Central memory CD8-positive, alpha-beta T cell (primary cell): ENCODE results near the gene ATXN7L2.

Experiments used
- ATAC-seq: fragments of 150-1000 bp; cut with Tn5 transposase; replicated peaks from 2 replicates; pipeline ENCODE4 v1.10.0; 2022; ENCODE audit warnings: mild to moderate bottlenecking, moderate FRiP score, moderate number of reproducible peaks; ENCODE audit not compliant: poor library complexity, severe bottlenecking; ENCODE audit errors: extremely low read depth
- DNase-seq, 2 donors: peaks; one replicate each; pipeline ENCODE4 v3.0.0; 2021; ENCODE audit warnings: low spot score in 2 of 2
- H3K27ac Mint-ChIP-seq: one replicate; pipeline ENCODE4 v1.8.0; 2022; ENCODE audit warnings: low read depth, mild to moderate bottlenecking, moderate library complexity, mixed read lengths
- H3K27me3 Mint-ChIP-seq: one replicate; pipeline ENCODE4 v1.8.0; 2022; ENCODE audit warnings: mixed read lengths
- H3K36me3 Mint-ChIP-seq: one replicate; pipeline ENCODE4 v1.8.0; 2022; ENCODE audit warnings: mild to moderate bottlenecking, moderate library complexity, mixed read lengths; ENCODE audit not compliant: insufficient read depth
- H3K4me1 Mint-ChIP-seq: one replicate; pipeline ENCODE4 v1.8.0; 2022; ENCODE audit warnings: mixed read lengths
- H3K4me3 Mint-ChIP-seq: one replicate; pipeline ENCODE4 v1.8.0; 2022; ENCODE audit warnings: mild to moderate bottlenecking, moderate library complexity, mixed read lengths
- H3K9me3 Mint-ChIP-seq: one replicate; pipeline ENCODE4 v1.8.0; 2022; ENCODE audit warnings: mixed read lengths

The ATXN7L2 gene

DNA sequence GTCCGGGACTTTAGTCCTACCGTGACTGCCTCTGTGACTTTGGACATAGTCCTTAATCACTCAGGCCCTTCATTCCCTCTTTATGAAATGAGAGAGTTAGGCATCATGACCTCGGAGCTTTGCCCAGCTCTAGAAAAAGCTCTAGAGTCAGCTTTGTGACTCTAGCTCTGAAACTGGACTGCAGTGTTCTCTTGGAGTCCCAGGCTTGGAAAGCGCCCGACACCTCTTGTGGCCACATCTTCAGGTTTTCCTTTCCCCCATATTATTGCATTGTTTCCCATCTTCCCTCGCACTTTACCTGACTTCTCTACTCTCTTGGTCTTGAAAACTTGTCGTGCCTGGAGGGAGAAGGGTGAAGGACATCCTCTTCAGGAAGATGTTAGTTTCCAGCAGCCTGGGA lies 38.3 kb downstream of the ATXN7L2 start:
- H3K4me3 Mint-ChIP-seq, result no peak overlapping the region
- no peak for ATAC-seq
- no peaks in the 10 kb centered on the region for H3K36me3 Mint-ChIP-seq

DNA sequence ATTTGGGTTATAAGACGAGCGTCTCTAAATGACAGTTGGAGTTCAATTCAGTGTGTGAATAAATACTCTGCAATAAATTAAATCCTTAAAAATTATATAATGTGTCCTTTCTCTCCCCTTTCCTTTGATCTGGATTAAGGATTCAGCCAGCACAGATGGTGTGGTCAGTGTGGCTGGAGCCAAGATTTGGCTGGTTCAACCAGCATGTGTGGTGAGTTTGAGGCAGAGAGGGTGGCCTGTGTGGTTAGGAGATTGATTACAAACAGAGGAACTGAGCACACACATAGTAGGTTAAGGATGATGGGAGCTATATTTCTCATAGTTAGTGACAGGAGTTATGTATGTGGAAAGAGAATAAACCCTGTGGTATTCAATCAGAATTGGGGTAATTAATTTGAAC lies 40.0 kb downstream of the ATXN7L2 start:
- DNase-seq, result no peak
- H3K27me3 Mint-ChIP-seq, result peaks cover 21% of the 10 kb centered on the region
- H3K4me1 Mint-ChIP-seq, result no peaks in the 10 kb centered on the region
- no peak overlapping the region for H3K4me3 Mint-ChIP-seq
- ATAC-seq, result no peak
- no peaks in the 10 kb centered on the region for H3K36me3 Mint-ChIP-seq
- H3K9me3 Mint-ChIP-seq, result no peaks in the 10 kb centered on the region
- no peak overlapping the region for H3K27ac Mint-ChIP-seq

More for the DNA sequence above, 38.3 kb downstream of the ATXN7L2 start:
- H3K27ac Mint-ChIP-seq, result no peak overlapping the region
- H3K4me1 Mint-ChIP-seq, result no peaks in the 10 kb centered on the region
- no peak for DNase-seq
- peaks cover 12% of the 10 kb centered on the region for H3K27me3 Mint-ChIP-seq
- H3K9me3 Mint-ChIP-seq, result no peaks in the 10 kb centered on the region

DNA sequence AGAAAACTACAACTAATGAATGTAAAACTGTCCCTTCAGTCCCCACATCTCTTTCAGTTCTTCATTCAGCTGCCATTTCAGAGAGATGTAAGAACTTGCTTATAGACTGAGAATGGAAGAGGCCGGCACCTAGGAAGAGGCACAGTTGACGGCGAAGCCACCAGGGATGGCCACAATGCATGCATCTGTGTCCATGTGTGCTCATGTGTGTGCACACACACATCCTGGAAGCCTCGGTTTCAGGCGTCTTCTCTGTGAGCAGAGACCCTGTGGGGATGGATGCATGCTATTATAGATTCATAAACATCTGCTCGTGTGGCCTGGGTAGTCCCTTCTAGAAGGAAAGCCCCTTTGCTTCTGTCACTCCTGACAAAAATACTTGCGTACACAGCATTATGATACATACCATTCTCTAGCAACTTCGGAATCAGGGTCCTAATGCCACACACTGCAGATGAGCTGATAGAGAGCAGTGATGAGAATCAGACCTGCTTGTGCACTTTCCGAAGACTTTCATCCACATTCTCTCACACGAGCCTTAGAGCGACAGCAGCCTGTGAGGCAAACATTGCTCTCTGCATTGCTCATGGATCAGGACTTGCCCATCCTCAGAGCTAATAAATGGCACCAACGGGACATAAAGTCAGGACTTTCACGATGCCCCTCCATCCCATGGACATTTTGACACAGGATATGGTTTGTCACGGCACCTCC lies 43.5 kb downstream of the ATXN7L2 start:
- no peaks in the 10 kb centered on the region for H3K9me3 Mint-ChIP-seq
- ATAC-seq (no peak), DNase-seq (no peak)
- peaks cover 10% of the 10 kb centered on the region for H3K4me1 Mint-ChIP-seq
- H3K4me3 Mint-ChIP-seq, result no peak overlapping the region
- peaks cover 2% of the 10 kb centered on the region for H3K36me3 Mint-ChIP-seq
- peaks cover 19% of the 10 kb centered on the region for H3K27me3 Mint-ChIP-seq
- no peak overlapping the region for H3K27ac Mint-ChIP-seq

DNA sequence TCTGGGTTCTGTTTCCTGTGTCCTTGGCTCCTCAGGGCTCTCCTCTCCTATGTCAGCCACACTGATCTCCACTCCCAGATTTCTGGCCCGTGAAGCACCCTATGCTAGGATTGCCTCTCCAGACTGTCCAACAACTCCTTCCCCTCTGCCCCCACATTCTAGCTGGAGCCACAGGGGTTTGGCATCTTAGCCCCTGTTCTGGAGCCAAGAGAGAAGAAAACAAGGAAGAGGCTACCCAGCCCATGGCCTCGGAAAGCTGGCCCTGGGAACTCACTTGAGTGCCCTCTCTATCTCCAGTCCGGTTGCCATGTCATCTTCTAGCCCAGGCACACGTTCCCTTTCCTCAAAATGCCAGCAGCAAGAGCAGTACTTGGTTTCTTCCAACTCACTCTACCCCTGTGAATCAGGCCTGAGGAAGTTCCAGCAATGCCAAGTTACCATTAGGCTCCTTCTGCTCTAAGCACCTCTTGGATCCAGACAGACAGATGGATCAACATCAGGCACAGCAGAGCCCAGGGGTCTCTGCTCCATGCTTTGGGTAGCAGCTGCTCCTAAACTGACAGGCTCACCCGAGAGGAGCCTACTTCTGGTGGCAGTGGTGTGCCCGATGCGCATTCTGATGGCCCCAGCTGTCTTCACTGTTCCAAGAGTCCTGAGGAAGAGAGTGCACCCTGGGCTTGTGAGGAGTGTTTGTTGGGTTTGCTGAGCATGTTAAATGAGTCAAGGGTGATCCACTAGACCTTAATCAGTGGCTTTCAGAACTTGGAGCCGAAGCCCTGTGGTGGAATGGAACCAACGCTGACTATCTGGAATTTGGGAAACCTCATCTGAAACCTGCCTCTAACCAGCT lies 44.4 kb downstream of the ATXN7L2 start:
- DNase-seq, result no peak
- no peak overlapping the region for H3K27ac Mint-ChIP-seq
- no peak for ATAC-seq
- no peaks in the 10 kb centered on the region for H3K9me3 Mint-ChIP-seq
- H3K36me3 Mint-ChIP-seq, result peaks cover 2% of the 10 kb centered on the region
- peaks cover 11% of the 10 kb centered on the region for H3K27me3 Mint-ChIP-seq
- H3K4me3 Mint-ChIP-seq, result no peak overlapping the region
- H3K4me1 Mint-ChIP-seq, result peaks cover 18% of the 10 kb centered on the region

DNA sequence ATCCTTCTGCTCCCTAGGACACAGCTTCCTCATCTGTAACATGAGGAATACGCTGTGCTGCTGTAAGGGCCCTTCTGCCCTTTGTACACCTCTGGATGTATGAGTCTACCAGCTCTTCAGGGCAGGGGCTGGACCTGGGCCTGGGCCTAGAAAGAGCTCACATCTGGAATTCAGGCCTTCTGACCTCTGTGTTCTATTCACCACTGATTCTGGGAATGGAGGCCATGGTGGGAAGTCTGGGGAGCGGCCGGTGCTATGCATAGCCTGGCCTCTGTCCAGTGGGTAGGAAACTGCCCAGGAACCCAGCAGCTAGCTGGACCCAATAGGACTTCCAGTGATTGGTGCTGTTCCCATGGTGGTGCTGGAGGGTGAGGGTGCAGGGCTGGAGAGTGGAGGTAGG lies 45.0 kb downstream of the ATXN7L2 start:
- ATAC-seq (no peak), DNase-seq (no peak)
- Mint-ChIP-seq H3K36me3 (peaks cover 2% of the 10 kb centered on the region), H3K4me1 (peaks cover 18% of the 10 kb centered on the region), H3K4me3 (no peak overlapping the region), H3K27me3 (peaks cover 9% of the 10 kb centered on the region), H3K9me3 (no peaks in the 10 kb centered on the region), H3K27ac (no peak overlapping the region)

DNA sequence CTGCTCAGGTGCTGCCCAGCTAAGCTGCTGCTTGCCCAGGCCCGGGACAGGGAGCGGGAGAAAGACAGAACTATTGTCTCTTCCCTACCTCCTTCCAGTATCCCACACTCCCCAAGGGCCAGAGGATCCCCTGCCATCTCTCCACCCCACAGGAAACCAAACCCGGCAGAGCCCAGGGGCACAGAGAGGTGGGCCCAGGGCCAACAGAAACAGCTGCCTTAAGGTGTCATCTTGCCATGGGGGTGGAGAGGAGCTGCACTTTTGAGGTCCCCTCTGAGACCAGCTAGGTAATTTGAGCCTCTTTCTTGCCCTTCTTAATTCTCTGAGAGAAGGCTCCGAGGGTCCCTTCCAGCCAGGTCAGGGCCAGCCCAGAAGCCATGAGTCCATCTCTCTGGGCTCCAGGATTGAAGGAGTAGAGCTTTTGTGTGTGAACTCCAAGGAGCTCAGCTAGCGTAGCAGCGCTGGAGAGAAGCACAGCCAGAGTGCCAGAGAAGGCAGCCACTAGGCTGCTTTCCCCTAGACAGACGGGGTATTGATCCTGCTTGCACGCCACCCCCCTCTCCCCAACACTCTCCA lies 46.3 kb downstream of the ATXN7L2 start:
- no peaks in the 10 kb centered on the region for H3K9me3 Mint-ChIP-seq
- peaks cover 18% of the 10 kb centered on the region for H3K4me1 Mint-ChIP-seq
- no peak for ATAC-seq
- peak in 1 of 2 donors; percentile 9 for DNase-seq
- no peak overlapping the region for H3K27ac Mint-ChIP-seq
- H3K4me3 Mint-ChIP-seq, result no peak overlapping the region
- H3K36me3 Mint-ChIP-seq, result peaks cover 2% of the 10 kb centered on the region
- peaks cover 9% of the 10 kb centered on the region for H3K27me3 Mint-ChIP-seq

DNA sequence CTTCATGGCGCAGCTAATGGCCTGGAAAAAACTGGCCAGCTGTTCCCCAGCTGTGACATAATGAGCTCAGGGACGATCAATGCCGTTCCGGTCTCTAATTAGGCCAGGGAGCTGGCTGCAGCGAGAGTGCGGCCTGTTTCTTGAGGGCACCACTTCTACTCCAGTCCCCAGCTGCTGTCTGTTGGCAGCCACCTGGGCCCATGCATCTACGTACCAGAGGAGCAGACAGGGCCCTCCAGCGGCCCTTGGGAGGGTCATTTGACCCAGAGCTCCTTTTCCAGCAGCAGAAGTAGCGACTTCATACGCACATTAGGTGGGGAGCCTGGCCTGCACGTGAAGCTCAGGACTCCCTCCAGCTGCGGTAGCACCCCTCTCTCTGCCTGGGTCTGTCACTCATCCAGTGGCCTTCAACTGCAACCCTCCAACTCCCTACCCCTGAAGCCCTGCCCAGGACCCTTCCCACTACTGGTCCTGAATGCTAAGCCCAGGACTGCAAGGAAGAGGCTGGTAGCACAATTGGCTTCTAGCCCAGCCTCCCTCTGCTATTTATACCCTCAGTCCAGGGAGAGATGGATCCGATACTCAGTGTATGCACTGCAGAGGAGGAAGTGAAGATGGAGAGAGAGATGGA lies 46.9 kb downstream of the ATXN7L2 start:
- Mint-ChIP-seq H3K27ac (peak overlapping the region; percentile 49), H3K4me3 (peak overlapping the region; percentile 31), H3K36me3 (peaks cover 2% of the 10 kb centered on the region), H3K4me1 (peaks cover 18% of the 10 kb centered on the region), H3K27me3 (peaks cover 9% of the 10 kb centered on the region), H3K9me3 (no peaks in the 10 kb centered on the region)
- ATAC-seq (no peak), DNase-seq (no peak)

DNA sequence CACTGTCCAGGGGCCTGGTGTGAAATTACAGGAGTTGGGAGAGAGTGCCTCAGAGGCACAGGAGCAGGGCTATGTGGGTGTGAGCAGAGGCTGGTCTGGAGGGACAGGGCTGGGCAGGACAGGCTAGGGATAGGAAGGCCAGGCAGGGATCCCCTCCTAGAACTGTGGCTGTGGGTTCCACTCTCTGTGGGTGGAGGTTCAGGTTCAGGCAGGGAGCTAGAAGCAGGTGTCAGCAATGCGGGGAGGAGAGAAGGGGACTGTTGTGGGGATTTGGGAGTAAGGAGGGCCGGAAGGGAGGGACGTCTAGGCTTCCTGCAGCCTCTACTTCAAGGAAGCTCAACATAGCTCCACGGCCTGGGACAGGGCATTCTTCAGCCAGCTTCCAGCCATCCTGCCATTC lies 47.7 kb downstream of the ATXN7L2 start:
- ATAC-seq, result no peak
- Mint-ChIP-seq H3K9me3 (no peaks in the 10 kb centered on the region), H3K36me3 (peaks cover 2% of the 10 kb centered on the region), H3K4me3 (peak overlapping the region; percentile 31), H3K4me1 (peaks cover 18% of the 10 kb centered on the region), H3K27ac (peak overlapping the region; percentile 49), H3K27me3 (peaks cover 9% of the 10 kb centered on the region)
- DNase-seq, result no peak

DNA sequence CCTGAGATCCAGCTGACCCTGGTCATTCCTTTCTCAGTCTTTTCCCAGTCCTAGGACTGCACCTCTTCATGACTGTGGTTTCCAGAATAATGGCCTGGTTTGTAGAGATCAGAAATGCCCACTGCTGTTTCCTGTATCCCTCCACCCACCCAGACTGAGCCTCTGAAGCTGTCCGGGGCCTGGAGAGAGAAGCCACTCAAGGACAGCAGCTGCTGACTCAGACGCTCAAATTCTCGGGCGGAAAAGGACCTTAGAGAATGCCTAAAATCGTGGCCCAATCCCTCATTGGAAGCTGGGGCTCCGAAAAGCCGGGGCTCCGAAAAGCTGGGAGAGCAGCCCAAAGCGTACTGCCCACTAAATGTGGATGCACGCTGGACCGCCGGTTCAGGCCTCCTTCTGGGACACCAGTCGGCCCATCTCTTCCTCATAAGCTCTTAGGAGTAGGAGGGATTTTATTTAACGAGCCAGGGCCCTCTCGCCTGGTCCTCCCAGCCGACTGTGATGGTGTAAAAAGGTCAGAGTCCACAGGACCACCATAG lies 48.2 kb downstream of the ATXN7L2 start:
- no peak for DNase-seq
- H3K36me3 Mint-ChIP-seq, result peaks cover 2% of the 10 kb centered on the region
- H3K27ac Mint-ChIP-seq, result peak overlapping the region; percentile 78
- peak overlapping the region; percentile 77 for H3K4me3 Mint-ChIP-seq
- H3K27me3 Mint-ChIP-seq, result peaks cover 9% of the 10 kb centered on the region
- no peaks in the 10 kb centered on the region for H3K9me3 Mint-ChIP-seq
- no peak for ATAC-seq
- peaks cover 18% of the 10 kb centered on the region for H3K4me1 Mint-ChIP-seq

DNA sequence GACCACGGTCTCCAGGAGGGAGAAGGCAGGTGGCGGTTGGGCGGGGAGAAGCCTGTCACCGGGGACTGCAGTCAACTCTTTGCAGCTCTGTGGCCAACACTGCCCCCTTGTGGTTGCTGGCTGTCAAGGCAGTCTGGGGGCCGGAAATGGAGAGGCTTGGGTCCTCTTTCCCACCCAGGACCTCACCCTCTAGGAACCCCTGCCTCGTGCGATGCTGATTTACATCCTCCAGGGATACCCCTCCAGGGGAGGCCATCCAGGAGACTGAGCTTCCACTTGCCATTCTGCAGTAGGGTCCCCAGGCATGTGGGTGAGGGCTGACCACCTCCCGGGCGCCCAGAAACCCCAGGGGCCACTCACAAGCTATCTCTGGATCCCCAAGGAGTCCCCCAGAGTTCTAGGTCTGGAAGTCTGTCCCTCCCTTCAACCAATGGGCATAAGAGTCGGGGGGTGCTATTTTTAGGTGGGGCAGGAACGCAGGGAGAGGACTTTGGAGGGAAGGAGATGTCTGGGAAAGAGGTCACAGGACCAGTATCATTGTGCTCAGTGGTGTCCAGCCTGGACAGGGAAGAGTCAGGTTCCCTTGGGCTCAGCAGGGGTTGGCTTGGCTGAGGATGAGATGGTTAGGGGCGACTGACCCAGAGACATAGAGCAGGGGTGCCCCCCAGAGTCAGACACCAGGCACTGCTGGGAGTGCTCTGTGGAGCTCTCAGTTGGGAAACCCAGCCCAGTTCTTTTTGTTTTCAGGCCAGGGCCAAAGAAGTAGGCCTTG lies 48.8 kb downstream of the ATXN7L2 start:
- peaks cover 6% of the 10 kb centered on the region for H3K27me3 Mint-ChIP-seq
- no peaks in the 10 kb centered on the region for H3K9me3 Mint-ChIP-seq
- H3K36me3 Mint-ChIP-seq, result peaks cover 2% of the 10 kb centered on the region

DNA sequence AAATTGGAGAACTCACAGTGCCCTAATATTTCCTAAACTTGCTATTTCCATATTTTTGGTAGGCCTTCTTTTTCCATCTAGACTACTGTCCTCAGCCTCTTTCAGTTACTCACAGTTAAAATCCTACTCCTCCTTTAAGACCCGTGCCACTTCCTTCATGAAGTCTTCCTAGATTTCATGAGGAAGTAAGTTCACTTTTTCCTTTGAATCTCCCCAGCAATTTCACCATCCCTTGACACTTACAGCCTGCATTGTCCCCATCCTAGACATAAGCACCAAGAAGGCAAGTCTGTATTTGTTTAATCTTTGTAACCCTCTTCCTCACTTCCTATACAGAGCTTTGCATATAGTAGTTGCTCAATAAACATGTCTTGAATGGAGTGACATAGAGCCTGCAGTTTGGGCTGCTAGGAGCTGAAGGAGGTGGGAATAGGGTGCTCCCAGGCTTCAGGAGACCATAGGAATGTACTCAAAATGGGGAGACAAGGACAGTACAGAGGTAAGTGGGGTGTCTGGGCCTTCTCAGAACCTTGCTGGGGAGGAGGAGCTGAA lies 50.7 kb downstream of the ATXN7L2 start:
- no peak overlapping the region for H3K4me3 Mint-ChIP-seq

More for the DNA sequence above, 48.8 kb downstream of the ATXN7L2 start:
- H3K27ac Mint-ChIP-seq, result peak overlapping the region; percentile 78
- DNase-seq (peak; percentile 84 to 94), ATAC-seq (peak; percentile 87)
- peak overlapping the region; percentile 77 for H3K4me3 Mint-ChIP-seq
- H3K4me1 Mint-ChIP-seq, result peaks cover 18% of the 10 kb centered on the region

More for the DNA sequence above, 50.7 kb downstream of the ATXN7L2 start:
- DNase-seq, result no peak
- Mint-ChIP-seq H3K36me3 (peaks cover 4% of the 10 kb centered on the region), H3K27me3 (no peaks in the 10 kb centered on the region), H3K4me1 (peaks cover 18% of the 10 kb centered on the region), H3K9me3 (no peaks in the 10 kb centered on the region), H3K27ac (no peak overlapping the region)
- no peak for ATAC-seq
